GM18861 (cell line): ENCODE data around the gene PAM.
"Not testable (repeated sequence)": the region's sequence is repeated elsewhere in the genome, so short reads cannot be mapped to it uniquely, and the experiment has no call there.

Experiments
- ATAC-seq: cut with Tn5 transposase; IDR thresholded peaks from one replicate; pipeline ENCODE4 v1.9.1; 2021; ENCODE audit not compliant: unreplicated experiment

The PAM gene

GRCh38 chr5:102981957-102982635 lies 227.0 kb downstream of the PAM start:
- no peak for ATAC-seq

- no peak for ATAC-seq
Measured at GRCh38 chr5:102986074-102986473, 231.0 kb downstream of the PAM start.

GRCh38 chr5:102988459-102988858 lies 233.4 kb downstream of the PAM start:
- no peak for ATAC-seq

- no peak for ATAC-seq
Measured at GRCh38 chr5:102991802-102992201, 236.7 kb downstream of the PAM start.

- no peak for ATAC-seq
Measured at GRCh38 chr5:102996011-102996575, 241.0 kb downstream of the PAM start.

GRCh38 chr5:102998224-102998623 lies 243.1 kb downstream of the PAM start:
- no peak for ATAC-seq

GRCh38 chr5:102999191-102999590 lies 244.1 kb downstream of the PAM start:
- no peak for ATAC-seq

- ATAC-seq = not testable (repeated sequence)
Measured at GRCh38 chr5:102999621-103000020, 244.5 kb downstream of the PAM start.

GRCh38 chr5:103000089-103000488 lies 245.0 kb downstream of the PAM start:
- ATAC-seq = no peak

GRCh38 chr5:103003872-103004271 lies 248.8 kb downstream of the PAM start:
- ATAC-seq = no peak

GRCh38 chr5:103005276-103005675 lies 250.2 kb downstream of the PAM start:
- no peak for ATAC-seq

- ATAC-seq = no peak
Measured at GRCh38 chr5:103006921-103007320, 251.8 kb downstream of the PAM start.

- no peak for ATAC-seq
Measured at GRCh38 chr5:103010168-103010567, 255.1 kb downstream of the PAM start.

- ATAC-seq = no peak
Measured at GRCh38 chr5:103013933-103014552, 258.9 kb downstream of the PAM start.

GRCh38 chr5:103014983-103015382 lies 259.9 kb downstream of the PAM start:
- no peak for ATAC-seq

GRCh38 chr5:103016167-103016566 lies 261.1 kb downstream of the PAM start:
- no peak for ATAC-seq

- no peak for ATAC-seq
Measured at GRCh38 chr5:103019804-103020203, 264.7 kb downstream of the PAM start.

GRCh38 chr5:103021314-103021713 lies 266.2 kb downstream of the PAM start:
- ATAC-seq = peak; percentile 84

GRCh38 chr5:103027267-103027666 lies 272.2 kb downstream of the PAM start:
- no peak for ATAC-seq

- ATAC-seq = no peak
Measured at GRCh38 chr5:103031607-103032006, 276.5 kb downstream of the PAM start.

- ATAC-seq = no peak
Measured at GRCh38 chr5:103033696-103034095, 278.6 kb downstream of the PAM start.

- no peak for ATAC-seq
Measured at GRCh38 chr5:103034662-103035392, 279.7 kb downstream of the PAM start.
